Activated naive CD8-positive, alpha-beta T cell (primary cell): ENCODE results near the gene TRIM67.

Source experiments
- H3K27ac Mint-ChIP-seq: one replicate; pipeline ENCODE4 v1.8.0; 2021; ENCODE audit warnings: mixed read lengths
- H3K27me3 Mint-ChIP-seq: one replicate; pipeline ENCODE4 v1.8.0; 2021; ENCODE audit warnings: mixed read lengths
- H3K36me3 Mint-ChIP-seq: one replicate; pipeline ENCODE4 v1.8.0; 2021; ENCODE audit warnings: mixed read lengths
- H3K4me1 Mint-ChIP-seq: one replicate; pipeline ENCODE4 v1.8.0; 2021; ENCODE audit warnings: low read depth, mixed read lengths
- H3K4me3 Mint-ChIP-seq: one replicate; pipeline ENCODE4 v1.8.0; 2021; ENCODE audit warnings: mild to moderate bottlenecking, mixed read lengths
- H3K9me3 Mint-ChIP-seq: one replicate; pipeline ENCODE4 v1.8.0; 2021; ENCODE audit warnings: low read depth, mixed read lengths

TRIM67 gene

GRCh38 chr1:231183639-231184590 is 22.1 kb downstream of the TRIM67 start:
- H3K4me3 Mint-ChIP-seq = no peak overlapping the region
- no peaks in the 10 kb centered on the region for H3K4me1 Mint-ChIP-seq
- H3K27ac Mint-ChIP-seq = no peak overlapping the region
- peaks cover 14% of the 10 kb centered on the region for H3K27me3 Mint-ChIP-seq
- H3K9me3 Mint-ChIP-seq = no peaks in the 10 kb centered on the region
- H3K36me3 Mint-ChIP-seq = no peaks in the 10 kb centered on the region

DNA sequence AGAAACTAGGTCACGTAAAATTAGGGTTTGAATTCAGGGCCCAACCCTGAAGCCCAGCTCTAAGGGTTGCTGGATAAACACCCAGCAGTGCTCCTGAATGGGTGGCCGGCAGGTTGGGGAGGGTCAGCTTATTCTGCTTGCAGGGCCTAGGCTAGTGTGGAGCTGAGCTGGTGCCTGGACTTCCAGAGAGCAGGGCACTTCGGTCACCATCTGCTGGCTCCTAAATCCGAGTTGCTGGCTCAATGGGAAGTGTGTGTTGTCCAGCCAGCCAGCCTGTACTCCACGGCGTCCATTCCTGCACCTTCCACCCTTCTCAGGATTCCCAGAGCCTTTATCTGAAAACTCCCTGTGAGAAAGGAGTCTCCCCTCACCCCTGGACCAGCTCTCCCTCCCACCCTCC is 23.0 kb downstream of the TRIM67 start:
- Mint-ChIP-seq H3K27me3 (peaks cover 11% of the 10 kb centered on the region), H3K9me3 (no peaks in the 10 kb centered on the region), H3K27ac (no peak overlapping the region), H3K4me3 (no peak overlapping the region), H3K36me3 (no peaks in the 10 kb centered on the region), H3K4me1 (no peaks in the 10 kb centered on the region)

DNA sequence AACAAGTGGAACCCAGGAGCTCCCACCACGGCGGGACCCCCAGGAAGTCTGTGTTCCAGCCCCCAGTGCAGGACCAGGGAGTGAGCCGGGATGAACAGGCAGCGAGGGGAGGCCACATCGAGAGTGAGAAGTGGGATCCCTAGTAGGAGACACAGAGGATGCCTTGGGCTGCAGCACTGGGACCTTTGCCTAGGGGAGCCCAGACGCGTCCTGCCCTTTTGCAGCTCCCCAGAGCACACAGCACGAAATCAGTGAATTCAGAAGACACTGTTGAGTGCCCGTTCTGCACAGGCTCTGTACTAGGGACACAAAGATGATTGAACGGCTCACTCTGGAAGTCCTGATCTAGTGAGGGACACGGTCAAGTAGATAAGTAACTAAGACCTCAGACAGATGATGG is 23.5 kb downstream of the TRIM67 start:
- Mint-ChIP-seq H3K36me3 (no peaks in the 10 kb centered on the region), H3K4me1 (no peaks in the 10 kb centered on the region), H3K4me3 (no peak overlapping the region), H3K27ac (no peak overlapping the region), H3K27me3 (peaks cover 11% of the 10 kb centered on the region), H3K9me3 (no peaks in the 10 kb centered on the region)

DNA sequence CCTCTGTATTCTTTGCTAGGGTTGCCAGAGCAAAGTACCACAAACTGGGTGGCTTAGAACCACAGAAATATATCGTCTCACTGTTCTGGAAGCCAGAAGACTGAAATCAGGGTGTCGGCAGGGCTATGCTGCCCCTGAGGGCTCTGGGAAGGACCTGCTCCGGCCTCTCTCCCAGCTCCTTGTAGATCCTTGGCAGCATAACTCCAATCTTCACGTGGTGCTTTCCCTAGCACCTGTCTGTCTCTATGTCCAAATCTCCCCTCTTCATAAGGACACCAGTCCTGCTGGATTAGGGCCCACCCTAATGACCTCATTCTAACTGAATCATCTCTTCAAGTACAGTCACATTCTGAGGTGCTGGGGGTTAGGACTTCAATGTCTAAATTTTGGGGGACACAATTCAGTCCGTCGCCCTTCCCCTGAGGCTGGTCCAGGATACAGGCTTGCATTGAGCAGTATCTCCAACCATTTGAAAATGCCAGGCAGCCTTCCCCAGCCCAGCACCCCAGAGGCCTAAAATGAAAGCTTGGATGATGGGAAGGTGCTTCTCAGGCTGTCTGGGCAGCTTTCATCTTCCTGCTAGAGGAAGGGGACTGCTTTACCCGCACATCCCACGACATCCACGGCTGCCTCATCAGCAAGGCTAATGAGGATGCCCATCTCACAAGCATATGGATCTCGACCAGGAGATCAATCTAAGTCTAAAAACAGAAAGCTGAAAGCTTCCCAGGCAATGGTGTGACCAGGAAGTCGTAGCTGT is 24.7 kb downstream of the TRIM67 start:
- Mint-ChIP-seq H3K9me3 (no peaks in the 10 kb centered on the region), H3K27ac (no peak overlapping the region), H3K4me1 (no peaks in the 10 kb centered on the region), H3K27me3 (peaks cover 11% of the 10 kb centered on the region), H3K4me3 (no peak overlapping the region), H3K36me3 (no peaks in the 10 kb centered on the region)

GRCh38 chr1:231187571-231187970 is 25.7 kb downstream of the TRIM67 start:
- Mint-ChIP-seq H3K4me1 (no peaks in the 10 kb centered on the region), H3K36me3 (no peaks in the 10 kb centered on the region), H3K27me3 (peaks cover 9% of the 10 kb centered on the region), H3K4me3 (no peak overlapping the region), H3K9me3 (no peaks in the 10 kb centered on the region), H3K27ac (no peak overlapping the region)

DNA sequence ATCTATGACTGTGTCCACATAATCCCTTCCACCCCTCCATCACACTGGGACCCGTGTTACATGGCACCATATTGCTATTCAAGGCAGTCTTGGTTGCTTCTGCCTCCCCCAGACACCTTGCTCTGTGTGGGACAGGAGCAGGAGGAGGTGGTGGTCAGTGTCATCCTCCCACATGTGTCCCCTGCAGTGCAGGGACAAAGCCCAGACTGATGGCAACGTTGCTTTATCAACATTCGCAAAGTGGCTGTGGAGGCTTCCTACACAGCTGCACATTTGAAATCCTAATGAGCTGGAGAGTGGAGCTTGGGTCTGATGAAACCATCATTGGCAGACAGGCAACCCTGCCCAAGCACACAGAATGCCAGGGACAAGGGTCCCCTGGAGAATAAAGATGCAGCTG is 26.2 kb downstream of the TRIM67 start:
- Mint-ChIP-seq H3K4me3 (no peak overlapping the region), H3K27me3 (peaks cover 9% of the 10 kb centered on the region), H3K27ac (no peak overlapping the region), H3K9me3 (no peaks in the 10 kb centered on the region), H3K36me3 (no peaks in the 10 kb centered on the region), H3K4me1 (no peaks in the 10 kb centered on the region)

DNA sequence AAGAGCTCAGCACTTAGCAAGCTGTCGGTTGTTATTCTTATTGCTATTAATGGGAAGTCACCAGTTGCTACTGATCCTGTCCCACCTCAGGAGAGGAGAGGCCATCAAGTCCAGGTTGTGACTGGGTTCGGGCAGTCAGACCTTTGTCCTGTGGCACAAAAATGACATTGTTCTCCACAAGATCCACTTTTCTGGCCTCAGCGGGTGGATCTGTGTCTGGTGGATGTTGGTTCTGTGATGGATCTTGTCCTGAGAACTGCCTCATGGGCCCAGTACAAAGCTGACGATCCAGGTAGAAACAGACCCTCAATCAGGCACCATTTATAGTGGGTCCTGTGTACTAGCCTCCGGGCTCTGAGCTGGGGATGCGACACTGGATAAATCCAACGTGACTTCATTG is 26.9 kb downstream of the TRIM67 start:
- Mint-ChIP-seq H3K9me3 (no peaks in the 10 kb centered on the region), H3K27me3 (peaks cover 9% of the 10 kb centered on the region), H3K4me3 (no peak overlapping the region)

GRCh38 chr1:231189683-231190270 is 27.9 kb downstream of the TRIM67 start:
- H3K9me3 Mint-ChIP-seq = no peaks in the 10 kb centered on the region
- H3K36me3 Mint-ChIP-seq = no peaks in the 10 kb centered on the region
- no peak overlapping the region for H3K4me3 Mint-ChIP-seq
- no peaks in the 10 kb centered on the region for H3K4me1 Mint-ChIP-seq
- H3K27me3 Mint-ChIP-seq = peaks cover 9% of the 10 kb centered on the region
- no peak overlapping the region for H3K27ac Mint-ChIP-seq

More for the DNA sequence above, 26.9 kb downstream of the TRIM67 start:
- Mint-ChIP-seq H3K4me1 (no peaks in the 10 kb centered on the region), H3K36me3 (no peaks in the 10 kb centered on the region), H3K27ac (no peak overlapping the region)

DNA sequence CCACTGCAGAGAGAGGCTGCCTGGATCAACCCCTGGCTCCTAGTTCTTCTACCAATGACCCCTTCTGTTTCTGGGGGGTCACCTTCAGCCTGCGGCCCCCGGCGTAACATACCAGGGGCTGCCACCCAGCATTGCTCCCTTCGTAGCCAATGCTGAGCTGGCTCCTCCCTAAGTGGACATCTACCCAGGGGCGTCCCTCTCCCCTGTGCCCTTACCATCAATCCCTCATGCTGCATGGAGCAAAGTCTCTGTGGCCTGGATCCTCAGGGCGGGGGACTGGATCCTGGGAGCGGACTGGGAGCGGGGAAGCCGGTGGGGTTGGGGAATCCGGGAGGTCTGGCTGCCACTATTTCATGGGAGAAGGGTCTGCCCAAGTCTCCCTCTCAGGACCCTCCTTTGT is 28.6 kb downstream of the TRIM67 start:
- no peak overlapping the region for H3K27ac Mint-ChIP-seq
- peaks cover 9% of the 10 kb centered on the region for H3K27me3 Mint-ChIP-seq
- H3K4me3 Mint-ChIP-seq = no peak overlapping the region
- no peaks in the 10 kb centered on the region for H3K9me3 Mint-ChIP-seq
- H3K36me3 Mint-ChIP-seq = no peaks in the 10 kb centered on the region
- H3K4me1 Mint-ChIP-seq = no peaks in the 10 kb centered on the region

GRCh38 chr1:231192620-231193163 is 30.8 kb downstream of the TRIM67 start:
- no peaks in the 10 kb centered on the region for H3K9me3 Mint-ChIP-seq
- H3K27ac Mint-ChIP-seq = no peak overlapping the region
- H3K4me3 Mint-ChIP-seq = no peak overlapping the region
- H3K36me3 Mint-ChIP-seq = no peaks in the 10 kb centered on the region
- H3K4me1 Mint-ChIP-seq = no peaks in the 10 kb centered on the region
- H3K27me3 Mint-ChIP-seq = peaks cover 4% of the 10 kb centered on the region

DNA sequence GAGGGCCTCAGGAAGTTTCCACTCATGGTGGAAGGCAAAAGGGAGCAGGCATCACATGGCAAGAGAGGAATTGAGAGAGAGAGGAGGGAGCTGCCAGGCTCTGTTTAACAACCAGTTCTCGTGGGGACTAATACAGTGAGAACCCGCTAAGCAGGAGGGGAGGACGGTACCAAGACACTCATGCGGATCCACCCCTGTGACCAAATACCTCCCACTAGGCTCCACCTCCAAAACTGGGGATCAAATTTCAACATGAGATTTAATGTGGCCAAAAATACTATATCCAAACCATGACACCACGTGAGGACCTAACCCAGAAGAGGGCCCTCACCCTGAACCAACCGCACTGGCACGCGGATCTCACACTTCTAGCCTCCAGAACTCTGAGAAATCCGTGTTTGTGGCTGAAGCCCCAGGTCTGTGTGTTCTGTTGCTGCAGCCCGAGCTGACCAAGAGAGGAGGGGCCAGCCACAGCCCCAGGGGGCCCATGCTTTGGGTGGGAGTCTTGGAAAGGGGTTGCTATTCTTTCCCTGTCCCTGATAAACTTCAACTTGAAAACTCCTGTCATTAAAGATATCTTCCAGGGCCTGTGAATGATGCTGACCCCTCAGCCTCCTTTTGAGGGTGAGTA is 32.0 kb downstream of the TRIM67 start:
- Mint-ChIP-seq H3K27ac (no peak overlapping the region), H3K9me3 (no peaks in the 10 kb centered on the region), H3K36me3 (no peaks in the 10 kb centered on the region), H3K27me3 (no peaks in the 10 kb centered on the region), H3K4me1 (no peaks in the 10 kb centered on the region), H3K4me3 (no peak overlapping the region)

DNA sequence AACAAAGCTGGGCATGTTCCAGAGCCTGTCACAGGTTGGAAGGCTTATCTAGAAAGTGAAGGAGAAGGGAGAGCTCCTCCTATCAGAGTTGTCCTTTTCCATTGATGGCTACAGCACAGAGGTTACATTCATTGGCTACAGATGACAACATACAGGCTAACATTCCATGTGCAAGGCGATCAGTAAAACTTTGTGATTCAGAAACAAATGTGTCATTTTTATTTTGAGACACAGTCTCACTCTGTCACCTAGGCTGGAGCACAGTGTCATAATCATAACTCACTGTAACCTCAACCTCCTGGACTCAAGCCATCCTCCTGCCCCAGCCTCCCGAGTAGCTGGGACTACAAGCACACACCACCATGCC is 32.6 kb downstream of the TRIM67 start:
- peaks cover 2% of the 10 kb centered on the region for H3K27me3 Mint-ChIP-seq
- no peak overlapping the region for H3K4me3 Mint-ChIP-seq
- no peak overlapping the region for H3K27ac Mint-ChIP-seq
- no peaks in the 10 kb centered on the region for H3K9me3 Mint-ChIP-seq
- H3K4me1 Mint-ChIP-seq = no peaks in the 10 kb centered on the region
- no peaks in the 10 kb centered on the region for H3K36me3 Mint-ChIP-seq

GRCh38 chr1:231194843-231195516 is 33.1 kb downstream of the TRIM67 start:
- no peaks in the 10 kb centered on the region for H3K4me1 Mint-ChIP-seq
- no peaks in the 10 kb centered on the region for H3K36me3 Mint-ChIP-seq
- H3K9me3 Mint-ChIP-seq = no peaks in the 10 kb centered on the region
- H3K27me3 Mint-ChIP-seq = peaks cover 2% of the 10 kb centered on the region
- H3K27ac Mint-ChIP-seq = no peak overlapping the region
- H3K4me3 Mint-ChIP-seq = no peak overlapping the region

- Mint-ChIP-seq H3K9me3 (no peaks in the 10 kb centered on the region), H3K27me3 (peaks cover 2% of the 10 kb centered on the region), H3K36me3 (no peaks in the 10 kb centered on the region), H3K4me3 (no peak overlapping the region), H3K4me1 (peaks cover under 1% of the 10 kb centered on the region), H3K27ac (no peak overlapping the region)
Measured at GRCh38 chr1:231196307-231196706, 34.4 kb downstream of the TRIM67 start.
